Adrenal gland (tissue), 5 donors: ENCODE data around the gene EYS.

ENCODE experiments used
- CTCF ChIP-seq, 6 experiments: fragments of 450-650 bp in 4 of 6; fragments of 200-600 bp in 2 of 6; sonication (generic) in 1 of 6; IDR thresholded peaks; 1 replicate in 5 of 6; 2 replicates in 1 of 6; pipeline versions ENCODE4 v1.5.1 to v1.8.0; 2016 to 2021; ENCODE audit warnings: antibody characterized with exemption in 6 of 6, mild to moderate bottlenecking in 2 of 6, moderate library complexity in 1 of 6
- POLR2A ChIP-seq, 2 donors: fragments of 450-650 bp; IDR thresholded peaks; one replicate each; pipeline ENCODE4 v1.6.1; 2017; ENCODE audit warnings: antibody characterized with exemption in 2 of 2, mild to moderate bottlenecking in 2 of 2, moderate library complexity in 1 of 2
- donor health status: DM: no; HTN: no; CAD: no.

GRCh38 chr6:63730311-63730710 lies 1976.7 kb downstream of the EYS start:
- no peak for TF ChIP-seq POLR2A (IDR thresholded peaks at IDR 0.05)
- no peak for TF ChIP-seq CTCF (IDR thresholded peaks at IDR 0.05)
